ENCODE data around the gene FOXK2. TPM values are rescaled to one million over a fixed set of nuclear protein-coding genes. Genes with fewer than 3 reads are reported as not detected.

The FOXK2 gene
- total and polyA plus RNA-seq, 5 donors from 2014 or later, result 2.2 to 55.6 (median 4.2) TPM

DNA sequence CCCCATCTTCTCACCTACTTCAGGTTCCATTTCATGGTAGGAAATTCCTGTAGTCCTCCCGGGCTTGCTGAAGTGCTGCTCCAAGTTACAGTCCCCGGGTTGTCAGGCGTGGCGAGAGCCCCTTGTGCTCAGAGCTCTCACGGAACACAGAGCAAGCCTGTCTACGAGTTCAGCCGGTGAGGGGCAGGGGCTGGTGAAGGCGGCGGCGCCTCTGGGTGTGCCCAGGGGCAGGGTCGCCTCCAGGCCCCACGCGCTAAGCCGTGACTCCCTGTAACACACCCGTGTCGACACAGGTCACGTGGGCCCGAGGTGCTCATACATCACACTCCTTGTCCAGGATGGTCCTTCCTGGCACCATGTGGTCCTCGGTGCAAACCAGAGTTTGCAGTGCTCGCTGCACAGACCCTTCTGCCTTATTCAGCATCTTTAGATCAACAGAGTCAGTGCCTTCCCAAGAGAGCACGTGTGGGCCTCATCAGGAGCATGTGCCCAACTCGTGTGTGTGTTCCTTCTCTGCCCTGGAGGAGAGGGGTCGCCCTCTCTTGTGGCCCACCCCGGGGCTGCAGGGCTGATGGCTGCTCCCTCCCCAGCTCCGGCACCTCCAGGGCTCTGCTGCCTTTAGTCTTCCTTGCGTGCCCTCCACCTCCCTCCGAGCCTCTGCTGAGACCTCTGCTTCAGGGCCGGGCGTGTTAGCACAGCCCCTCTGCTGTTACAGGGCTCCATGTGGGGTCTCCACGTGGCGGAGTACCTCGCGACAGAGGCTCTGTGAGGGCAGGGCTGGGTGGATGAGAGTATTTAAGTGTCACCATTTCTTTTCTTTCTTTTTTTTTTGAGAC is 77.5 kb downstream of the FOXK2 start:
- Histone ChIP-seq H3K27ac (ENCODE audit: insufficient read depth, low read length, poor library complexity, severe bottlenecking) (no peak overlapping the region), H3K4me3 (ENCODE audit: low read depth, low read length) (no peak overlapping the region), H3K27me3 (ENCODE audit: control insufficient read depth, insufficient read depth, low read length) (no peaks in the 10 kb centered on the region), H3K36me3 (ENCODE audit: control insufficient read depth, insufficient read depth, low read length) (peaks cover 20% of the 10 kb centered on the region), H3K4me1 (ENCODE audit: control insufficient read depth, insufficient read depth, low read length, poor library complexity, severe bottlenecking) (peaks cover 29% of the 10 kb centered on the region), H3K9me3 (ENCODE audit: control insufficient read depth in 2 of 2, low read length in 2 of 2) (no peaks in the 10 kb centered on the region)
- DNase-seq (no peak), ATAC-seq (ENCODE audit: low read depth in 2 of 2) (no peak)
- peaks cover 9% of the 10 kb centered on the region for H3K36me3 Mint-ChIP-seq
- H3K4me3 Mint-ChIP-seq, result peak overlapping the region in 1 of 4 donors; percentile 21
- peak overlapping the region in 1 of 3 donors; percentile 71 for H3K27ac Mint-ChIP-seq
- no peaks in the 10 kb centered on the region for H3K27me3 Mint-ChIP-seq
- peaks cover 0 to 36% (median 22%) of the 10 kb centered on the region in 4 donors for H3K4me1 Mint-ChIP-seq
- no peaks in the 10 kb centered on the region for H3K9me3 Mint-ChIP-seq

DNA sequence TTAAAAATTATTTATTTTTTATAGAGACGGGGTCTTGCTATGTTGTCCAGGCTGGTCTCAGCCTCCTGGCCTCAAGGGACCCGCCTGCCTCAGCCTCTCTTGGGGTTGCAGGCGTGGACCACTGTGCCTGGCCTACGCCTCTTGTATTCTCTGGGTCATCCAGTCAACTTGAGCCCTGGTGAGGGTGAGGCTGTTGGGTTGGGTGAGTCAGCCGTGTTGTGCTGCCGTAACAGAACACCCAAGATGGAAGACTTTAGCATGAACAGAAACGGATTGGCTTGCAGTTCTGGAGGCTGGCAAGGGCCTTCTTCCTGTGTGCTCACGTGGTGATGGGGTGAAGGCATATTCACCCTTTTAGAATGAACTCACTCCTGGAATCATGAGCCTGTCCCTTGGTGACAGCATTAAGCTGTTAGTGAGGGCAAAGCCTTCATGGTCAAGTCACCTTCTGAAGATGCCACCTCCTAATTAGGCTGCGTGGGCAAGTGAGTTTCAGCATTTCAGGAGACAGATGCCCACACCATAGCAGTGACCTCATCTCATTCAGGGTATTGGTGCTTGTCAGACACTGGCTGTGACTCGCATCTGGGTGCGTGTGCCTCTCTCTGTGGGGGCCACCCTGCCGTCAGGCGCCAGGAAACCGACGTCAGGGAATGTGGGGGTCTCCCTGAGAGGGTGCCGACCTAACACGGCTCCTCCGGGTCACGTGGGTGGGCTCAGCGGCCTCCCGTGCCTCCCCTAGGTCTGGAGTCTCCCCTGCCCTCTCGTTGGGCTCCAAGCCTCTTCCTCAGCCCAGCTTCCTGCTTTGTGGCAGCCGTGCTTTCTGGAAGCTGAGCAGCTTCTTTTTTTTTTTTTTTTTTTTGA is 79.0 kb downstream of the FOXK2 start:
- H3K36me3 ChIP-seq (ENCODE audit: control insufficient read depth, insufficient read depth, low read length), result peaks cover 34% of the 10 kb centered on the region
- no peak for ATAC-seq (ENCODE audit: low read depth in 2 of 2)
- peaks cover 18% of the 10 kb centered on the region for H3K36me3 Mint-ChIP-seq

DNA sequence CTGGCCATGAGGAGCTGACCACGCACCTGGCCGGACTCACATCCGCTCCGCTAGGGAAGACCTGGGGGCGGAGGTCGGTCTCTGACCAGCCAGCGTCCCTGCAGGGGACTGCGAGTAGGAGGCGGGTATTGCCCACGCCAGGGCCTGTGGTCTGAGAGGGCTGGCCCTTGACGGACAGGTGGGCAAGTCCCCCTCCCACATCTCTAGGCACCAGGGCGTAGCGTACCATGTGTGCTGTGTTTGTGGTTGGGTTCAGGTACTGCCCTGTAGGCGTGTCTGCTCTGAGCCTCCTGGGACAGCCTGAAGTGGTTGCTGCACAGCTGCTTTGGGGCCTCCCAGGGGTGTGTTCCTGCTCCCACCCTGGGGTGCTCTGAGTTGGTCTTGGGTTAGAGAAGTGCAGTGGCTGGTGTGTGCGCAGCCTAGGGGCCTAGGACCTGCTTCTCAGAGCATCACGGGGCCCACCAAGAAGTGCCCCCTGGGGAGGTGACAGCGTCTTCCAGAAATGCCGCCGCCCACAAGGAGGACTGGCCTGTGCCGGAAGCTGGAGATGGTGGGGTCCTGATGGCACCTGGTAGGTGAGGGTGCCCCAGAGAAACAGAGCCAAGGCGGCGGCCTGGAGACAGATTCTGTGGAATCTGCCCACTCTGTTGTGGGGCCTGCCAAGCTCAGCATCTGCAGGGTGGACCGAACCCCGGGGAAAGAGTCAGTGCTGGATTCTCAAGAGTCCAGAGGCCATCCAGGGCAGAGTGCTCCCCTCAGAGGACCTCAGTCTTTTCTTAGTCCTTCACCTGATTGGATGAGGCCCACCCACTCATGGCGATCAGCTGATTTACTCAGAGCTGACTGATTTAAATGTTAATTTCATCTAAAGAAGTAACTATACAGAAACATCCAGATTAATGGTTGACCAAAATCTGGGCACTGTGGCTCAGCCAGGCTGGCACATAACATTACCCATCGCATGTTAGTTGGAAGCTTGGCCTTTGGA is 80.4 kb downstream of the FOXK2 start:
- H3K9me3 ChIP-seq (ENCODE audit: control insufficient read depth in 2 of 2, low read length in 2 of 2), result no peaks in the 10 kb centered on the region
- Mint-ChIP-seq H3K27ac (no peak overlapping the region), H3K27me3 (no peaks in the 10 kb centered on the region), H3K4me3 (no peak overlapping the region), H3K9me3 (no peaks in the 10 kb centered on the region), H3K36me3 (peaks cover 25% of the 10 kb centered on the region), H3K4me1 (peaks cover 6 to 12% (median 9%) of the 10 kb centered on the region in 4 donors)
- peaks cover 1% of the 10 kb centered on the region for H3K4me1 ChIP-seq (ENCODE audit: control insufficient read depth, insufficient read depth, low read length, poor library complexity, severe bottlenecking)
- H3K27me3 ChIP-seq (ENCODE audit: control insufficient read depth, insufficient read depth, low read length), result no peaks in the 10 kb centered on the region
- peaks cover 44% of the 10 kb centered on the region for H3K36me3 ChIP-seq (ENCODE audit: control insufficient read depth, insufficient read depth, low read length)
- H3K4me3 ChIP-seq (ENCODE audit: low read depth, low read length), result no peak overlapping the region
- ATAC-seq (ENCODE audit: low read depth in 2 of 2), result no peak
- DNase-seq, result no peak
- H3K27ac ChIP-seq (ENCODE audit: insufficient read depth, low read length, poor library complexity, severe bottlenecking), result no peak overlapping the region

More for the DNA sequence above, 79.0 kb downstream of the FOXK2 start:
- Mint-ChIP-seq H3K4me1 (peaks cover 0 to 23% (median 16%) of the 10 kb centered on the region in 4 donors), H3K27me3 (no peaks in the 10 kb centered on the region), H3K27ac (no peak overlapping the region), H3K9me3 (no peaks in the 10 kb centered on the region), H3K4me3 (no peak overlapping the region)
- H3K27me3 ChIP-seq (ENCODE audit: control insufficient read depth, insufficient read depth, low read length), result no peaks in the 10 kb centered on the region
- H3K4me1 ChIP-seq (ENCODE audit: control insufficient read depth, insufficient read depth, low read length, poor library complexity, severe bottlenecking), result peaks cover 16% of the 10 kb centered on the region
- H3K27ac ChIP-seq (ENCODE audit: insufficient read depth, low read length, poor library complexity, severe bottlenecking), result no peak overlapping the region
- no peaks in the 10 kb centered on the region for H3K9me3 ChIP-seq (ENCODE audit: control insufficient read depth in 2 of 2, low read length in 2 of 2)
- no peak for DNase-seq
- no peak overlapping the region for H3K4me3 ChIP-seq (ENCODE audit: low read depth, low read length)

DNA sequence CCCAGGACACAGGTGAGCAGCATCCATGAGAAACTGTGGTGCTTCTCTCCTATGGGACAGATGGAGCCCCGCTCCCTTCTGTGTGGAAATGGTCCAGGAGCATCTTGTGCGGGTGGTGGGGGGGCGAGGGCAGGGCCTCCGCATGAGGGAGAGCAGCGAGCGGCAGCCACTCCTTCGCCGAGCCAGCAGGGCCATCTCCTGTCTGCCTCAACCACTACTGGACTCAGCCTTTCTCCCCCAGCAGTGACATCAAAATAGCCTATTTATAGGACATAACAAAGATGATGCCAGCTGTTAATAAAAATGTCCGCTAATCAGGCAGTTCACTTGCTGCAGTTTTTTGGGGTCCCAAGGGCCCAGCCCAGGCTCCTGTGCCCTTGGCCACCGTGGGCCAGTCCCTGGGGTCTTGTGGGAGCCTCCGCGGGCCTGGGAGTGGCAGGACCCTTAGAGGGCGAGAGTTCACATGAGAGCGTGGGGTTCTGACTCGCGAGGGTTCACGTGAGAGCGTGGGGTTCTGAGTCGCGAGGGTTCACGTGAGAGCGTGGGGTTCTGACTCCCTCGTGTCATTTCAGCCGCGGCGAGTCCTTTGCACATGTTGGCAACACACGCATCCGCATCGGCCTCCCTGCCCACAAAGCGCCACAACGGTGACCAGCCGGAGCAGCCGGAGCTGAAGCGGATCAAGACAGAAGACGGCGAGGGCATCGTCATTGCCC is 81.4 kb downstream of the FOXK2 start:
- no peak overlapping the region for H3K4me3 Mint-ChIP-seq
- no peak for DNase-seq

DNA sequence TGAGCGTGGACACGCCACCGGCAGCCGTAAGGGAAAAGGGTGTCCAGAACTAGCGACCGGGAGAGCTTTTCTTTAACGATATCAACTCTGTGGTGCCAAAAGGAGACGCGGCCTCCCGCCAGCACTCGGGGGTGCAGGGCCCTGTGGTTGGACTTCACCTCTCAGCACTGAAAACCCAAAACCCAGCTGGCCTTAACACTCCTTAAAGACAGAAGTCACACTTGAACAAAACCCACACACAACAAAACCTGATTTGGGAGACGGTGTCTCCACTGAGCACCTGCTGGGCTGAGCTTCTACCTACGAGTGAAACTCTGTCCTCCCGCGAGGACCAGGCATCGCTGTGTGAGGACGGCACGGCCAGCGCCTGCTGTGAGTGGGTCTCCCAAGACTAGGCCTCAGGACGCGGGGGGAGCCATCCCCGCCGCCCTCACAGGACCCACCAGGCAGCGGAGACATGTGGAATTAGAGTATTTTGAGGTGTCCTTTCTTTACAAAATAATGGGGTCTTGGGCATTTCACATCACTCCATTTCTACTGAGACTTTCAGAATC is 82.0 kb downstream of the FOXK2 start:
- no peak for ATAC-seq (ENCODE audit: low read depth in 2 of 2)
- H3K9me3 Mint-ChIP-seq, result no peaks in the 10 kb centered on the region
- H3K36me3 Mint-ChIP-seq, result peaks cover 29% of the 10 kb centered on the region
- H3K27me3 Mint-ChIP-seq, result no peaks in the 10 kb centered on the region
- no peak overlapping the region for H3K27ac ChIP-seq (ENCODE audit: insufficient read depth, low read length, poor library complexity, severe bottlenecking)
- H3K27ac Mint-ChIP-seq, result peak overlapping the region in 1 of 3 donors; percentile 60
- no peak for DNase-seq
- no peak overlapping the region for H3K4me3 Mint-ChIP-seq
- peaks cover 58% of the 10 kb centered on the region for H3K36me3 ChIP-seq (ENCODE audit: control insufficient read depth, insufficient read depth, low read length)
- H3K4me1 Mint-ChIP-seq, result peaks cover 2 to 12% (median 6%) of the 10 kb centered on the region in 4 donors
- no peak overlapping the region for H3K4me3 ChIP-seq (ENCODE audit: low read depth, low read length)
- no peaks in the 10 kb centered on the region for H3K9me3 ChIP-seq (ENCODE audit: control insufficient read depth in 2 of 2, low read length in 2 of 2)
- no peaks in the 10 kb centered on the region for H3K4me1 ChIP-seq (ENCODE audit: control insufficient read depth, insufficient read depth, low read length, poor library complexity, severe bottlenecking)
- no peaks in the 10 kb centered on the region for H3K27me3 ChIP-seq (ENCODE audit: control insufficient read depth, insufficient read depth, low read length)

More for the DNA sequence above, 81.4 kb downstream of the FOXK2 start:
- no peak overlapping the region for H3K27ac Mint-ChIP-seq
- no peaks in the 10 kb centered on the region for H3K9me3 ChIP-seq (ENCODE audit: control insufficient read depth in 2 of 2, low read length in 2 of 2)
- H3K4me1 ChIP-seq (ENCODE audit: control insufficient read depth, insufficient read depth, low read length, poor library complexity, severe bottlenecking), result no peaks in the 10 kb centered on the region
- H3K36me3 Mint-ChIP-seq, result peaks cover 25% of the 10 kb centered on the region
- no peaks in the 10 kb centered on the region for H3K9me3 Mint-ChIP-seq
- no peak overlapping the region for H3K4me3 ChIP-seq (ENCODE audit: low read depth, low read length)
- H3K27me3 Mint-ChIP-seq, result no peaks in the 10 kb centered on the region
- no peak for ATAC-seq (ENCODE audit: low read depth in 2 of 2)
- no peak overlapping the region for H3K27ac ChIP-seq (ENCODE audit: insufficient read depth, low read length, poor library complexity, severe bottlenecking)
- H3K27me3 ChIP-seq (ENCODE audit: control insufficient read depth, insufficient read depth, low read length), result no peaks in the 10 kb centered on the region
- peaks cover 52% of the 10 kb centered on the region for H3K36me3 ChIP-seq (ENCODE audit: control insufficient read depth, insufficient read depth, low read length)
- peaks cover 2 to 12% (median 6%) of the 10 kb centered on the region in 4 donors for H3K4me1 Mint-ChIP-seq

DNA sequence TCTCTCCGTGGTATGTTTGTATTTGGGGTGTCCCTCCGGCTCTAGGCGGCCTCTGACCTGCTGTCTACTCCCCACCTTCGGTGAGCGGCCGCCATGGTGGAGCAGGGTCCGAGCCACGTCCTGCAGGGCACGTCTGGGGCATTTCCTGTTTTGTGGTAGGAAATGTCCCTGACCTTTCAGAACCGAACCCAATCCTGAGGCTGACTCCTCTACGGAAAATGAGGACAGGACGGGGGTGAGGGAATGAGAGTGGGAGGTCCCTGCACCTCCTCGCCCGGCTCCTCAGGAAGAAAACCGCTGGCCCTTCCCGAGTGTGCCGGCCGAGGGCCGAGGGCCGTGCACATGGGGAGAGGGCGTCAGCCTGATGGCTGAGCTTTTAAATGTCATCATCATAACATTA is 83.0 kb downstream of the FOXK2 start:
- no peaks in the 10 kb centered on the region for H3K4me1 ChIP-seq (ENCODE audit: control insufficient read depth, insufficient read depth, low read length, poor library complexity, severe bottlenecking)
- no peak for ATAC-seq (ENCODE audit: low read depth in 2 of 2)
- no peak overlapping the region for H3K4me3 ChIP-seq (ENCODE audit: low read depth, low read length)
- Mint-ChIP-seq H3K9me3 (no peaks in the 10 kb centered on the region), H3K36me3 (peaks cover 30% of the 10 kb centered on the region), H3K4me1 (peaks cover 0 to 12% (median 6%) of the 10 kb centered on the region in 4 donors), H3K4me3 (peak overlapping the region in 2 of 4 donors; percentile 35 to 38), H3K27me3 (no peaks in the 10 kb centered on the region), H3K27ac (no peak overlapping the region)
- H3K27ac ChIP-seq (ENCODE audit: insufficient read depth, low read length, poor library complexity, severe bottlenecking), result no peak overlapping the region
- no peaks in the 10 kb centered on the region for H3K9me3 ChIP-seq (ENCODE audit: control insufficient read depth in 2 of 2, low read length in 2 of 2)
- no peak for DNase-seq
- H3K27me3 ChIP-seq (ENCODE audit: control insufficient read depth, insufficient read depth, low read length), result no peaks in the 10 kb centered on the region
- peaks cover 56% of the 10 kb centered on the region for H3K36me3 ChIP-seq (ENCODE audit: control insufficient read depth, insufficient read depth, low read length)

Measured in CD4-positive, CD25-positive, alpha-beta regulatory T cell (primary cell).